NCI-H524 (cell line): ENCODE data around the gene EFHD2.
"Not testable (repeated sequence)": the region's sequence is repeated elsewhere in the genome, so short reads cannot be mapped to it uniquely, and the experiment has no call there.

Source experiments
- DNase-seq, 2 experiments: peaks; one replicate each; lab custom pipeline; 2025; lab: John Stamatoyannopoulos, UW

Gene EFHD2

DNA sequence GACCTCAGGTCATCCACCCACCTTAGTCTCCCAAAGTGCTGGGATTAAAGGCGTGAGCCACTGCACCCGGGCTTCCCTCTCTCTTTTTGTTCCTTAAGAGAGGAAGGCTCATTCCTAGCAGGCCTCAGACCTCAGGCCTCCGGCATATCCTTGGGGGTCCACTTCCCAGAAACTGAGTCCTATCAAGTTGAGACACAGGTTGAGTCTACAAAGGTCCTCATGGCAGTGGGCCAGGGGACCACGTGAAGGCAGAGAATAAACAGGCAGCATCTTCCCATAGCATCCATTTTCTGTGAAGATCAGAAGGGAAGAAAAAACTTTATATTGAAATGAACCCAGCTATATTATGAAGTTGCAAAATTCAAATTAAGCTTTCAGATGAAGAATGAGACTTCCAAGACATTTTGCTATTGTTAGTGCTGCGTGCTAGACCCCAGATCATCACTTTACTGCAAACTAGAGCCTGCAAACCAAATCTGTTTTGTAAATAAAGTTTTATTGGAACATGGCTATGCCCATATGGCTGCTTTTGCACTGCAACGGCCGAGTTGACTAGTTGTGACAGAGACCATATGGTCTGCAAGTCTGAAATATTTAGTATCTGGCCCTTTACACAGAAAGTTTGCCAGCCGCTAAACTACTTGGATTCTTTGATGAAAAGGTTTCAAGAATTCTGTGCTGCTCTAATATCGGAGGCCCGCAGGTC lies 43.3 kb downstream of the EFHD2 start:
- DNase-seq = peak in 1 of 2 experiments; percentile 24

DNA sequence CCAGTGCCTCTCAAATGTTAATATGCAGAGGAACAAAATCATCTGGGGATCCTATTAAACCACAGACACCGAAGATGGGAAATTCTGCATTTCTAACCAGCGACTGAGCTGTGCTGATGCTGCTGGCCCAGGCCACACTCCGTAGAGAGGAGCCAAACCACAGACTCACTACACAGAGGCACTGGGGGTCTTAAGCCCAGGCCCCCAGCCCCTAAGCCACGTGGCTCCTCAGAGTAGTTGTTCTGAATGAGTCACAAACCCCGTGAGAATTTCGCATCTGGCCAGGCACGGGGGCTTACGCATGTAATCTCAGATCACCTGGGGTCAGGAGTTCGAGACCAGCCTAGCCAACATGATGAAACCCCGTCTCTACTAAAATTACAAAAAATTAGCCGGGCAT lies 44.0 kb downstream of the EFHD2 start:
- DNase-seq = no peak

DNA sequence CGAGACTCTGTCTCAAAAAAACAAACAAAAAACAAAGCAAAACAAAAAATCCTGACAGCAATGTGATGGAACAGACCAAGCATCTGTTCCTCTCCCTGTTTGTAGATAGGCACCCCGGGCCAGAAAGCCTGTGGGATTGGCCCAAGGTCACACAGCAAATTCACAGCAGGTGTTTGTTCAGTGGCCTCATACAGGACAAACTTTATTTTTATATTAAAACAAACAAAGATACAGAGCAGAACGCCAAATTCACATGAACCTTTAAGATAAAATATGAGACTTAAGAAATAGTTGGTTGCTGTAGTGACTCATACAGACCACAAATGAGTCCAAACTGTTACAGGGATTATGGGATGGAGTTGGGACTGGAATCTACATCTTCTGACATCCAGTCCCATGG lies 44.6 kb downstream of the EFHD2 start:
- no peak for DNase-seq

DNA sequence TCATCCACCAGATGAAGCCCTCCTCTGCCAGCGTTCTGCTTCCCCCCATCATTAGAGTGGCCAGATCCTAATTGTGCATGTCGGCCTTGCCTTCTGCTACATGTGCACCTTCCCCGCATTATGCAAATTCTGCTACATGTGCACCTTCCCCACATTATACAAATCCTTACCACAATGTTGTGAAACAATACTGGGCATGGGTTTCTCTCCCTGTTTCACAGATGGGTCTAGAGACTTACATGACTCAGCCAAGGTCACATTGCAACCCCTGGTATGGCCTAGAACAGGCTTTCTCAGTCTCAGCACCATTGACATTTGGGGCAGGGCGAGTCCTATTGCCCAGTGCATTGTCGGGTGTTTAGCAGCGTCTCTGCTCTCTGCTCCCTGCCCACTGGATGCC lies 45.8 kb downstream of the EFHD2 start:
- no peak for DNase-seq

DNA sequence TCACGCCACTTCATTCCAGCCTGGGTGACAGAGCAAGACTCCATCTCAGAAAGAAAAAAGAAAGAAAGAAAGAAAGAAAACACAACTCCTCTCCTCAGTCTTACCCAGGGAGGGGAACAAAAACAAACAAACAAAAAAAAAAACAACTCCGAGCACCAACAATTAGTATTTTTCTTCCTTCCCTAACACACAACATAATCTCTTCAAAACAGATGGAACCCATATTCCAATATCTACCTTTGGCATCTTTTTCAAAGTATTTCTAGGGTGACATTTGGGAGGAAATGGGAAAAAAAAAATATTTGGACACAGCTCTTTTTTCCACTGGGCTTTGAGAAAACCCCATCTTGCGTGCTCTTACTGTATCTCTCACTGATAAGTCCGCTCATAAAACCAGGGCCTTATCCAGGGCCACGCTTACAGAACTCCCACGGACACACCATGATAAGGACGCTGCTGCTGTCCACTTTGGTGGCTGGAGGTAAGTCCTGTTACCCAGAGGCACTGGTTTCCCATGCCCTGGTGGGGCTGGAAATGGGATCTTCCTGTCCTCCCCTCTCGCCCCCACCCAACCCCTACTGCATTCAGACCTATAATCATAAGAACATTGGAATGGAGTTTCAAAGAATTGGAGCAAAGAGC lies 46.7 kb downstream of the EFHD2 start, which contains the start of gene CELA2A:
TSS of gene CELA2A (plus strand) at position 420 of the 642 bp plus-strand sequence. CDS start at position 442, 22 bp downstream.
- no peak for DNase-seq

DNA sequence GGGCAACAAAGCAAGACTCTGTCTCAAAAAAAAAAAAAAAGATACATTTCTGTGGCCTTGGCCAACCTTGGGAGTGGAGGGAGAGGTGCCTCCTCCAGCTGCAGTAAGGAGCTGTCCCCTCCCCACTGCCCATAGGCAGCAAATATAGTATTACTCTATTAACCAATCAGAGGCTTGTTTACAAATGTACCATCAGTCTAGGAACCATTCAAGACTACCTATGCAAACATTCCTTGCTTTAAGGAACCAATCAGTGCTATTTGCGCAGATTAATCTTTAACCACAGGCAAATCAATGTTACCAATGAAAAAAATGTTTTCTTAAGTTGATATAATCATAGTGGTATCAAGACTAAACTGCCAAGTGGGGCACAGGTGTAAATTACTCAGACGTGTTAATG lies 47.9 kb downstream of the EFHD2 start:
- DNase-seq = no peak

DNA sequence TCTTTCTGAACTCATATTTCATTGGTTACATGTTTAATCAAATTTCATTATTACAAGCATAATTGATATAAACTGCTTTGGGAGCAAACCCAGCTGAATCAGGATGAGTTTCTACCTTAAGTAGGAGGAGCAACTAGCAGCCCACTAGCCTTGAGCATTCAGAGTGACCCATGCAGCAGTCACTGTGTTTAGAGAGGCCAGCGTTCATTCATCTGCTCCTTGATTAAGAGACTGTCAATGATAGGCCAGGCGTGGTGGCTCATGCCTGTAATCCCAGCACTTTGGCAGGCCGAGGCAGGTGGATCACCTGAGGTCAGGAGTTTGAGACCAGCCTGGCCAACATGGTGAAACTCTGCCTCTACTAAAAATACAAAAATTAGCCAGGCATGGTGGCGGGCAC lies 48.7 kb downstream of the EFHD2 start:
- DNase-seq = not testable (repeated sequence)

DNA sequence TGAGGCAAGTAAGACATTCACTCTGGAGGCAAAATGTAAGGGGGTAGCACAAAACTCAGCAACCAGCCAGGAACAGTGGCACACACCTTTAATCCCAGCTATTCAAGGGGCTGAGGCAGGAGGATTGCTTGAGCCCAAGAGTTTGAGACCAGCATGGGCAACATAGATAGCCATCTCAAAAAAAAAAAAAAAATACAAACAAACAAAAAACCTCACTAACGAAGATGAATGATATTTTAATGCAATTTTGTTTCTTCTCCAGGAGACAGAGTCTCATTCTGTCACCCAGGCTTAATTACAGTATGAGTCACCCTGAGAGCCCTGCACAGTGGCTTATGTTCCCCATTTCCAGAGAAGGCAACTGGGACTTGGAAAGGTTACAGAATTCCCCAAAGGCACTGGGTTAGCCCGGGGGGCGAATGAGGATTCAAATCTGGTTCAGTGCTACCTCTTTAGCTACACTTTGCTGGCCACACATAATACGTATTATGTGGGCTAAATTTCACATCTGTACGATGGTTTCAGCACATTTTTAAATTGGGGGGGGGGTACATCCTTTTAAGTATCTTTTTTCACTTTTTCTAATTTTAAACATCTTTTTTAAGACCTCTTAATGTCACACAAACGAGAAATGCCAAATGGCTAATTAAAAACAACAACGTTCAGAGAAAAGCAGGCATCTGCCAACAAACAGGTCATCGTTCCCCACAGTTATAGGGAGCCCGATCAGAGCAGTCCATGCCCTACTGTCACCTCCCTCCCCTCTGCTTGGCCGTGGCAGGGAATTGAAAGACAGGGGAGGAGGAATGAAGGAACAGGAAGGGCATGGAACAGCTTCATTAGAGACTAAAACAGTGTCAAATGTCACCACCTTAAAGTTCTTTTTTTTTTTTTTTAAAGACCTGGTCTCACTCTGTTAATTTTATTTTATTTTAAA lies 50.4 kb downstream of the EFHD2 start:
- DNase-seq = peak in 1 of 2 experiments; percentile 25

DNA sequence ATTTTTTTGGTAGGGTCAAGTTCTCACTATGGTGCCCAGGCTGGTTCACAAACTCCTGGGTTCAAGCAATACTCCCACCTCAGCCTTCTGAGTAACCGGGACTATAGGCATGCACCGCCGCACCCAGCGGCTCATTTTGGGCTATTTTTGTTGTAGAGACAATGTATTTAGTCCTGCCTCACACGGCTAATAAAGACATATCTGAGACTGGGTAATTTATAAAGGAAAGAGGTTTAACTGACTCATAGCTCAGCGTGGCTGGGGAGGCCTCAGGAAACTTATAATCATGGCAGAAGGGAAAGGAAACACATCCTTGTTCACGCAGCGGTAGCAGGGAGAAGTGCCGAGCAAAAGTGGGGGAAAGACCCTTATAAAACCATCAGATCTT lies 51.0 kb downstream of the EFHD2 start:
- DNase-seq = no peak

DNA sequence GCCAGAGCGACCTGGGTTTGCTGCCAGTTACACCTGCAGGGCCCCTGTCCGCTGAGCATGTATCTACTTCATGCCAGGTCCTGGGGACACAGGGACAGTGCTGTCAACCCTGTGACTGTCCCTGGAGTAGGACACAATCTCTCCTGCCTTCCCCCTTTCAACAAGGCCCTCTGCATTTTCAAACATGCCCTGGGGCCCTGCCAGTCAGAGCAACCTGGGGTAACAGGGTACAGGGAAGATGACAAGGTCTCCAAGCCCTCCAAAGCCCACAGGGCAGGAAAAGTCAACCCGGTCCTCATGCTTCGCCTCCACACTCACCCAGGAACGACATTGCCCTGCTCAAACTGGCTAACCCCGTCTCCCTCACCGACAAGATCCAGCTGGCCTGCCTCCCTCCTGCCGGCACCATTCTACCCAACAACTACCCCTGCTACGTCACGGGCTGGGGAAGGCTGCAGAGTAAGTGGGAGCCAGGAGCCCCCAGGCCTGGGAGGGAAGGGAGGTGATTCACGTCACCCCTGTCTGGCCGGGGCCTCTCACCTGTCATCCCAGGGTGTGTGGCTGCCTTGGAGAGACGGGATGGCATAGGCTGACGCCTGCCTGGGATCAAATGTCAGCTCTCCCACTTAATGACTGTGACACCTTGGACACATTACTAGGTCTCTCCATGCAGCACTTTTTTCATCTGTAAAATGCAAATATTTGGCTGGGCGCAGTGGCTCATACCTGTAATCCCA lies 53.5 kb downstream of the EFHD2 start:
- peak in 1 of 2 experiments; percentile 10 for DNase-seq

DNA sequence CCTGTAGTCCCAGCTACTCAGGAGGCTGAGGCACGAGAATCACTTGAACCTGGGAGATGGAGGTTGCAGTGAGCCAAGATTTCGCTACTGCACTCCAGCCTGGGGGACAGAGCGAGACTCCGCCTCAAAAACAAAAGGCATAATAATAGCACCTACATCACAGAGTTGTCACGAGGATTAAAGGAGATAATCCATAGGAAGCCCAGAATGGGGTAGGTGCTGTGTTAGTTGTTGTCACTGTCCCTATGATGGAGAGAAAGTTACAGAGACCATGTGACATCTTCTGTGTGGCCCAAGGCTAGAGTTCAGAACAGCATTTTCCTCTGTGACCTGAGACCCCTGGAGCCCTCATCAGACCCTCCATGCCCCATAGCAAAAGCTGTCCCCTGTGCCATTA lies 54.2 kb downstream of the EFHD2 start:
- DNase-seq = not testable (repeated sequence)

DNA sequence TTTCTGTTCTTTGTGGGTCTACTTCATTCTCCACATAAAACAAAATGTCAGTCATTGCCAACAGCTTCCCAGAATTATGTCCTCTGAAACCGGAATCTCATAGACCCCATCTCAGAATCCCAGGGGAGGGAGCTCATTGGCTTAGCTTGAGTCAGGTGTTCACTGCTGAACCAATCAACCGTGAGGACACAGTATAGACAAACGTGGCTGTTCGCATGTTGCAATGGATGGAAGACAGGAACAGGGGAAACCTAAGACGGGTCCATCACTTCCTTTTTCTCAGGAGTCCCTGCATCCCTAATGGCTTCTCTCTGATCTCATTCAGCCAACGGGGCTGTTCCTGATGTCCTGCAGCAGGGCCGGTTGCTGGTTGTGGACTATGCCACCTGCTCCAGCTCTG lies 56.0 kb downstream of the EFHD2 start:
- DNase-seq = no peak

DNA sequence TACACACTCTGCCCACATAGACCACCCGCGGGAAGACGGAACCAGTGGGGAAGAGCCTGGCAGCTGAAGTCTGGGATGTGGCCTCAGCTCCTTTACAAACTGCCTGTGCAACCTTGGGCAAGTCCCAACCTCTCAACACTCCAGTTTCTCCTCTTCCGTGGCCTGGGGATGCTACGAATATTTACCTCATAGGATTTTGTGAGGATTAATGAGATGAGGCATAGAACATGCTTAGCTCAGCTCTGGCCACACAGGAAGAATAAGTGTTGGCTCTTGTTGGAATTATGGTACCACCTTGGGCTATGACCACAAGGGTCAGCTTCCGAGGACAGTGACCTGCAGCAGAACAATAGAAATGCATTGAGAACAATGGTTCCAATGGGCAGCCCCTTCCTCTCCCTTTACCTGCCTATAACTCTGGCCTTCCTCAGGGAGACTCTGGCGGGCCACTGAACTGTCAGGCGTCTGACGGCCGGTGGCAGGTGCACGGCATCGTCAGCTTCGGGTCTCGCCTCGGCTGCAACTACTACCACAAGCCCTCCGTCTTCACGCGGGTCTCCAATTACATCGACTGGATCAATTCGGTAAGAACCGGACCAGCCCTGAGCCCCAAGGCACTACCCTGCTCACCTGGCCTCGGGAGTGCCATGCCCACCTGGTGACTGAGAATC lies 57.4 kb downstream of the EFHD2 start:
- DNase-seq = not testable (repeated sequence)

DNA sequence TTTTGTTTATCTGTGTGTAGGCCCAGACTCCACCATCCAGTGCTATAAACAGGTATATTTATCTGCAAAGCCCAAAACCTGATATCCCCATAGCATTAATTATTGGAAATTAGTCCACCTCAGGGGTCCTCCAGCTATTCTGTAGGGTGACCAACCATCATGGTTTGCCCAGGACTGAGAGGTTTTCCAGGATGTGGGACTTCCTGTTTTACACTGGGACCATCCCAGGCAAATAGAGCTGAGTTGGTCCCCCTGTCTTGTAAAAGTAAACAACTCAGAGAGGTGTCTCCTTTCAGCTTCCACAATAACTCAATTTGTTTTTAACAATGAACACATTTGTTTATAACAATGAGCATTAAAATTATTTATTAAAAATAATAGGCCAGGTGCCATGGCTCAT lies 58.5 kb downstream of the EFHD2 start:
- no peak for DNase-seq

DNA sequence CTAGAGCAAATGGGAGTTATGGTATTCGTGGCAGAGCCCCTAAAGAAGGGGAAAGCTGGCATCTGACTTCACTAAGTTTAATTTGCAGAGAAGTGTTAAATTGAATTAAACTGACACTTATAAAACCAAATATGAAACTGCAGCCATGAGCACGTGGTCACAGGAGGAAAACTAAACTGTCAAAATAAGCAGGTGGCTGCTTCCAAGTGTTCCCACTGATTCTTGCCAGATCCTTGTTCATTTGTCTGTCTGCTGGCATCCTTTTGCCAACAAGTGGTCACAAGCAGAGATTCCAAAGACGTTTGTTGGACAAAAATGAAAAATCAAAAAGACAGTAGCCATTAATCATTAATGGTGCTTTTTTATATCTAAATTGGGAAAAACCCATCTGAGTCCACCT lies 59.7 kb downstream of the EFHD2 start:
- DNase-seq = no peak

DNA sequence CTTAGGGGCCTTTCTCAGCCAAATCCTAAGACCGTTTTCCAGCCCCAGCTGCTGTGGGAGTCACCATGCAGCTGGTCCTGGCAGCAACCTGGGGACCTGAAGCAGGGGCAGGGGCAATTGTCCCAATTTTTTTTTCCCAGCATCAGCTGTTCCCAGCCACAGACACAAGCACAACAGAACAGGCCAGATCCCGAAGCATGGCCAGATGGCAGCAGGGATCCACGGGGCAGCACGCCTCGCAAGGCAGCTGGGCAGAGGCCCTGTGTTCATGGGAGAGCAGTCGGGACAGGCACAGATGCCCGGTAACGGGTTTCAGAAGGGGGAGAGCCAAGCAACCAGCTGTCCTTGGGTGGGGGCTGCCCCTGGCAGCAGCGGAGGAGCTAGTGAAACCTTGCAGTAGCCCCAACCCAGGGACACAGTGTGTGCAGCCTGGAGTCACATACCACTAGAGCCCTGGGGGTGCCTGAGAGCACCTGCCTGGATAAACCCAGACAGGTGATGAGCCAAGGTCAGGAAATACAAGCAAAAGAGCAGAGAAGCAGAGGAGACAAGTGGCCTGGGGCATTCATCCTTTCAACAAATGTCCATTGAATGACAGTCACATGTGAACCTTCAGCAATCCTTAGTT lies 60.2 kb downstream of the EFHD2 start:
- peak; percentile 80 to 94 for DNase-seq

DNA sequence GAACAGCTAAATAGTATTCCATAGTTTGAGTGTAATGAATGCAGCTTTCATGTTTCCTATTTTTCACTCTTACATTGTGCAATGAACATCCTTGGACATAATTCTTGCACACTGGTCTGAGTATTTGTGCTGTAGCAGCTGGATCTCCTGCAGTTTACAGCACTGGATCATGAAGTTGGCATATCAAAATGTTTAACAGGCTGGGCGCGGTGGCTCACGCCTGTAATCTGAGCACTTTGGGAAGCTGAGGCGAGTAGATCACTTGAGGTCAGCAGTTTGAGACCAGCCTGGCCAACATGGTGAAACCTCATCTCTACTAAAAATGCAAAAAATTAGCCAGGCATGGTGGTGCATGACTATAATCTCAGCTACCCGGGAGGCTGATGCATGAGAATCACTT lies 61.4 kb downstream of the EFHD2 start:
- DNase-seq = not testable (repeated sequence)

DNA sequence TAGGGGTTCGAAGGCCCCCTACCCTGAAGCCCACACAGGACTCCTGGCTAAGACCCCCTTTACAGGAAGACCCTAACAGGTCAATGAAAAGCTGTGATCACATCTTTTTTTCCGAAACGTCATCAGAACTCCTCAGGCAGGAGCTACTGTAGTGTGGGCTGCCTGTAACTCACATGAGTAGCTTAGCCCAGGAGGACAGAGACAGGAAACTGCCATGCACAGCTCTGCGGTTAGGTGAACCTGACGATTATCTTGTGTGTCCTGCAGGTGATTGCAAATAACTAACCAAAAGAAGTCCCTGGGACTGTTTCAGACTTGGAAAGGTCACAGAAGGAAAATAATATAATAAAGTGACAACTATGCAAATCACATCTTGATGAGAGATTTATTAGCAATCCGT lies 62.0 kb downstream of the EFHD2 start:
- not testable (repeated sequence) for DNase-seq

DNA sequence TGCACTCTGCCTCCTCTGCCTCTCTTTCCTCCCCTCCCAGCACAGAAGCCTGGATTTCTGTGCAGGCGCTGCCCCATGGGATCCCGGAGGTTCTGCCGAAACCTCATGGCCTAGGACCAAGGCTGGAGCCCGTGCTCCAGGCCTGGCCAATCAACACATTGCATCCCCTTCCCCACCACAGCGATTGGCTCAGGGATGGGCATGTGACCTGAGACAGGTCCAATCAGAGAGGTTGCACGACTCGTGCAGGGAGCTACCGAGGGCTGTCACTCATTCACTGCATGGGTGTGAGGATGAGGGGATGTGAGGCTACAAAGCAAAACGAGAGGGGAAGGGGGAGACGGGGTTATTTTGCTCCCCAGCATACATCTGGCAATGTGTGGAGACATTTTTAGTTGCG lies 62.9 kb downstream of the EFHD2 start:
- DNase-seq = no peak

DNA sequence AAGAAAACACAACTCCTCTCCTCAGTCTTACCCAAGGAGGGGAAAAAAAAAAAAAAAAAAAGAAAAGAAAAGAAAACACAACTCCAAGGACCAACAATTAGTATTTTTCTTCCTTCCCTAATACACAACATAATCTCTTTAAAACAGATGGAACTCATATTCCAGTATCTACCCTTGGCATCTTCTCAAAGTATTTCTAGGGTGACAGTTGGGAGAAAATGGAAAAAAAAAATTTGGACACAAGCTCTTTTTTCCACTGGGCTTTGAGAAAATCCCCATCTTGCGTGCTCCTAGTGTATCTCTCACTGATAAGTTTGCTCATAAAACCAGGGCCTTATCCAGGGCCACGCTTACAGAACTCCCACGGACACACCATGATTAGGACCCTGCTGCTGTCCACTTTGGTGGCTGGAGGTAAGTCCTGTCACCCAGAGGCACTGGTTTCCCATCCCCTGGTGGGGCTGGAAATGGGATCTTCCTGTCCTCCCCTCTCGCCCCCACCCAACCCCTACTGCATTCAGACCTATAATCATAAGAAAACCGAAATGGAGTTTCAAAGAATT lies 66.1 kb downstream of the EFHD2 start, which contains the start of gene CELA2B:
TSS of gene CELA2B (plus strand) at position 353 of the 563 bp plus-strand sequence. CDS start at position 375, 22 bp downstream.
- no peak for DNase-seq
